Measurements from ENCODE around the gene MTHFS.

DNA sequence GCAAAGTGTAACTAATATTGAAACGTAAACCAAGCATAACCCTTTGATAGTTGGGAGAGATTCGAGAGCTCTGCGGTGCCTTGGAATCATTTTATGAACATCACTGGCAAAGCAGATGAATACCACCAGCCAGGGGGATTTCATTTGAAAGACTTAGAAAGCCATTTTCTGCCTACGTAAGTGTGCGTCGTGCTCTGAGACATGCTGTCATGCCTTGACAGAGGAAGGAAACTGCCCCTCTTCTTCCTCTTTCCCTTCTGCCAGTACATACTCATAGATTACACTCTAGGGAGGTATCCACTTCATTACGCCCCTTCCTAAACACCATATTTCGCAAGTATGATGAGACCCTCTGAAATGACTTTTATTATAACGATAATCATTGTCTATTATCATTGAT lies 3.3 kb upstream of the MTHFS start:
- TF ChIP-seq CTCF (IDR thresholded peaks at IDR 0.05) (no peak), POLR2A (IDR thresholded peaks at IDR 0.05) (no peak)

Data from lower leg skin (tissue), 3 donors.